GM21360 (cell line): ENCODE results near the gene TRHDE.

Experiments
- ATAC-seq: cut with Tn5 transposase; IDR thresholded peaks from one replicate; pipeline ENCODE4 v1.9.1; 2021; ENCODE audit warnings: mild to moderate bottlenecking, moderate library complexity; ENCODE audit not compliant: unreplicated experiment

TRHDE gene

GRCh38 chr12:72273851-72274351 is 1.7 kb downstream of the TRHDE start:
- ATAC-seq = no peak

- no peak for ATAC-seq
Observed at GRCh38 chr12:72274931-72275330, 2.8 kb downstream of the TRHDE start.

GRCh38 chr12:72275526-72275925 is 3.4 kb downstream of the TRHDE start:
- ATAC-seq = no peak

- ATAC-seq = no peak
Observed at GRCh38 chr12:72276181-72276805, 4.1 kb downstream of the TRHDE start.

- no peak for ATAC-seq
Observed at GRCh38 chr12:72277415-72277814, 5.2 kb downstream of the TRHDE start.

- ATAC-seq = no peak
Observed at GRCh38 chr12:72278894-72279293, 6.7 kb downstream of the TRHDE start.

- ATAC-seq = no peak
Observed at GRCh38 chr12:72281126-72281525, 9.0 kb downstream of the TRHDE start.

GRCh38 chr12:72282721-72283120 is 10.6 kb downstream of the TRHDE start:
- no peak for ATAC-seq

- no peak for ATAC-seq
Observed at GRCh38 chr12:72285861-72286260, 13.7 kb downstream of the TRHDE start.

- no peak for ATAC-seq
Observed at GRCh38 chr12:72286526-72286925, 14.4 kb downstream of the TRHDE start.

GRCh38 chr12:72288436-72288835 is 16.3 kb downstream of the TRHDE start:
- ATAC-seq = no peak

- no peak for ATAC-seq
Observed at GRCh38 chr12:72288911-72289310, 16.7 kb downstream of the TRHDE start.

- ATAC-seq = no peak
Observed at GRCh38 chr12:72289633-72290032, 17.5 kb downstream of the TRHDE start.

- no peak for ATAC-seq
Observed at GRCh38 chr12:72291175-72291574, 19.0 kb downstream of the TRHDE start.

GRCh38 chr12:72293701-72294100 is 21.5 kb downstream of the TRHDE start:
- no peak for ATAC-seq

GRCh38 chr12:72295101-72295500 is 22.9 kb downstream of the TRHDE start:
- ATAC-seq = no peak

- ATAC-seq = no peak
Observed at GRCh38 chr12:72295744-72296143, 23.6 kb downstream of the TRHDE start.

GRCh38 chr12:72296389-72296788 is 24.2 kb downstream of the TRHDE start:
- ATAC-seq = no peak

- ATAC-seq = no peak
Observed at GRCh38 chr12:72297666-72298065, 25.5 kb downstream of the TRHDE start.

GRCh38 chr12:72300728-72301127 is 28.6 kb downstream of the TRHDE start:
- ATAC-seq = no peak

- no peak for ATAC-seq
Observed at GRCh38 chr12:72304751-72305150, 32.6 kb downstream of the TRHDE start.

GRCh38 chr12:72307229-72307628 is 35.1 kb downstream of the TRHDE start:
- ATAC-seq = no peak

GRCh38 chr12:72311946-72312345 is 39.8 kb downstream of the TRHDE start:
- ATAC-seq = no peak
